BE2C (cell line): ENCODE measurements around the gene RNASEH2C.
"Not testable (repeated sequence)": the region's sequence is repeated elsewhere in the genome, so short reads cannot be mapped to it uniquely, and the experiment has no call there.

Experiments used
- DNase-seq: peaks from one replicate; pipeline ENCODE4 v3.0.0-alpha.2; 2020
- H3K27me3 ChIP-seq: fragments of 250-450 bp; sonication (Bioruptor Pico); 2 replicates; pipeline ENCODE4 v1.5.1; 2020; ENCODE audit warnings: mild to moderate bottlenecking
- H3K36me3 ChIP-seq: fragments of 250-450 bp; sonication (Bioruptor Pico); 2 replicates; pipeline ENCODE4 v1.5.1; 2020; ENCODE audit warnings: mild to moderate bottlenecking
- H3K4me1 ChIP-seq: fragments of 250-450 bp; sonication (Bioruptor Pico); 2 replicates; pipeline ENCODE4 v1.5.1; 2020
- H3K4me3 ChIP-seq: 2 replicates; pipeline ENCODE4 v1.5.1; 2011; ENCODE audit warnings: low read depth, low read length
- H3K9me3 ChIP-seq: fragments of 250-450 bp; sonication (Bioruptor Pico); 2 replicates; pipeline ENCODE4 v1.5.1; 2020
- CTCF ChIP-seq: IDR thresholded peaks from 2 replicates; pipeline ENCODE4 v1.5.1; 2012; ENCODE audit warnings: mild to moderate bottlenecking, low read depth, low read length

Gene RNASEH2C

GRCh38 chr11:65699306-65699705 lies 21.3 kb downstream of the RNASEH2C start:
- H3K9me3 ChIP-seq, result no peaks in the 10 kb centered on the region
- H3K27me3 ChIP-seq, result peaks cover 54% of the 10 kb centered on the region
- no peak for TF ChIP-seq CTCF
- H3K36me3 ChIP-seq, result no peaks in the 10 kb centered on the region
- DNase-seq, result no peak
- H3K4me3 ChIP-seq, result no peak overlapping the region
- no peaks in the 10 kb centered on the region for H3K4me1 ChIP-seq

GRCh38 chr11:65698205-65698604 lies 22.4 kb downstream of the RNASEH2C start:
- Histone ChIP-seq H3K9me3 (no peaks in the 10 kb centered on the region), H3K4me1 (no peaks in the 10 kb centered on the region), H3K27me3 (peaks cover 45% of the 10 kb centered on the region), H3K36me3 (no peaks in the 10 kb centered on the region), H3K4me3 (no peak overlapping the region)
- DNase-seq, result no peak
- no peak for TF ChIP-seq CTCF

GRCh38 chr11:65696802-65697552 lies 23.6 kb downstream of the RNASEH2C start:
- no peak for TF ChIP-seq CTCF
- Histone ChIP-seq H3K36me3 (no peaks in the 10 kb centered on the region), H3K27me3 (peaks cover 33% of the 10 kb centered on the region), H3K9me3 (no peaks in the 10 kb centered on the region), H3K4me3 (no peak overlapping the region), H3K4me1 (no peaks in the 10 kb centered on the region)
- DNase-seq, result no peak

GRCh38 chr11:65695459-65696241 lies 24.9 kb downstream of the RNASEH2C start:
- Histone ChIP-seq H3K9me3 (no peaks in the 10 kb centered on the region), H3K36me3 (no peaks in the 10 kb centered on the region), H3K27me3 (peaks cover 21% of the 10 kb centered on the region), H3K4me1 (no peaks in the 10 kb centered on the region), H3K4me3 (no peak overlapping the region)
- DNase-seq, result no peak
- TF ChIP-seq CTCF, result no peak

- DNase-seq, result no peak
- H3K36me3 ChIP-seq, result no peaks in the 10 kb centered on the region
- H3K27me3 ChIP-seq, result no peaks in the 10 kb centered on the region
- no peaks in the 10 kb centered on the region for H3K9me3 ChIP-seq
- TF ChIP-seq CTCF, result no peak
- no peaks in the 10 kb centered on the region for H3K4me1 ChIP-seq
- H3K4me3 ChIP-seq, result no peak overlapping the region
Observed at GRCh38 chr11:65692367-65692766, 28.2 kb downstream of the RNASEH2C start.

GRCh38 chr11:65691847-65692246 lies 28.8 kb downstream of the RNASEH2C start:
- DNase-seq, result not testable (repeated sequence)

More at GRCh38 chr11:65691847-65692246, 28.8 kb downstream of the RNASEH2C start:
- H3K36me3 ChIP-seq, H3K4me3 ChIP-seq, H3K4me1 ChIP-seq, H3K27me3 ChIP-seq, H3K9me3 ChIP-seq: not testable (repeated sequence)
